ENCODE measurements around the gene CLEC4M. TPM values are rescaled to one million over a fixed set of nuclear protein-coding genes. Genes with fewer than 3 reads are reported as not detected.
"Not testable (repeated sequence)": the region's sequence is repeated elsewhere in the genome, so short reads cannot be mapped to it uniquely, and the experiment has no call there.

Gene CLEC4M
- total RNA-seq, 2 donors from 2014 or later: not detected

- Mint-ChIP-seq H3K27me3 (ENCODE audit: insufficient read depth) (peaks cover 47% of the 10 kb centered on the region), H3K4me3 (no peak overlapping the region), H3K36me3 (ENCODE audit: low read depth) (no peaks in the 10 kb centered on the region), H3K27ac (no peak overlapping the region), H3K4me1 (no peaks in the 10 kb centered on the region), H3K9me3 (peaks cover 43% of the 10 kb centered on the region)
- Histone ChIP-seq H3K9ac (ENCODE audit: extremely low read depth, low read length, poor library complexity, severe bottlenecking) (no peak overlapping the region), H3K27me3 (ENCODE audit: control insufficient read depth, insufficient read depth, low read length, poor library complexity, severe bottlenecking) (peaks cover 8% of the 10 kb centered on the region), H3K4me3 (ENCODE audit: low read length) (no peak overlapping the region), H3K27ac (ENCODE audit: low read depth, low read length) (no peak overlapping the region), H3K36me3 (ENCODE audit: control insufficient read depth, insufficient read depth, low read length) (no peaks in the 10 kb centered on the region), H3K4me1 (ENCODE audit: control insufficient read depth, insufficient read depth, low read length) (no peaks in the 10 kb centered on the region), H3K9me3 (ENCODE audit: control insufficient read depth, low read length) (peaks cover 7% of the 10 kb centered on the region)
- TF ChIP-seq, protein P1, sequence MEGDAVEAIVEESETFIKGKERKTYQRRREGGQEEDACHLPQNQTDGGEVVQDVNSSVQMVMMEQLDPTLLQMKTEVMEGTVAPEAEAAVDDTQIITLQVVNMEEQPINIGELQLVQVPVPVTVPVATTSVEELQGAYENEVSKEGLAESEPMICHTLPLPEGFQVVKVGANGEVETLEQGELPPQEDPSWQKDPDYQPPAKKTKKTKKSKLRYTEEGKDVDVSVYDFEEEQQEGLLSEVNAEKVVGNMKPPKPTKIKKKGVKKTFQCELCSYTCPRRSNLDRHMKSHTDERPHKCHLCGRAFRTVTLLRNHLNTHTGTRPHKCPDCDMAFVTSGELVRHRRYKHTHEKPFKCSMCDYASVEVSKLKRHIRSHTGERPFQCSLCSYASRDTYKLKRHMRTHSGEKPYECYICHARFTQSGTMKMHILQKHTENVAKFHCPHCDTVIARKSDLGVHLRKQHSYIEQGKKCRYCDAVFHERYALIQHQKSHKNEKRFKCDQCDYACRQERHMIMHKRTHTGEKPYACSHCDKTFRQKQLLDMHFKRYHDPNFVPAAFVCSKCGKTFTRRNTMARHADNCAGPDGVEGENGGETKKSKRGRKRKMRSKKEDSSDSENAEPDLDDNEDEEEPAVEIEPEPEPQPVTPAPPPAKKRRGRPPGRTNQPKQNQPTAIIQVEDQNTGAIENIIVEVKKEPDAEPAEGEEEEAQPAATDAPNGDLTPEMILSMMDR (conservative IDR thresholded peaks at IDR 0.05): no peak
- no peak for DNase-seq
- WGBS, 2 experiments (ENCODE audit: insufficient coverage in 1 of 2, insufficient read length in 1 of 2): 65 to 79% methylated on average over 4 to 10 of the region's 10 CpGs
These were observed 52.3 kb downstream of the CLEC4M start for GRCh38 chr19:7815325-7815724.

DNA sequence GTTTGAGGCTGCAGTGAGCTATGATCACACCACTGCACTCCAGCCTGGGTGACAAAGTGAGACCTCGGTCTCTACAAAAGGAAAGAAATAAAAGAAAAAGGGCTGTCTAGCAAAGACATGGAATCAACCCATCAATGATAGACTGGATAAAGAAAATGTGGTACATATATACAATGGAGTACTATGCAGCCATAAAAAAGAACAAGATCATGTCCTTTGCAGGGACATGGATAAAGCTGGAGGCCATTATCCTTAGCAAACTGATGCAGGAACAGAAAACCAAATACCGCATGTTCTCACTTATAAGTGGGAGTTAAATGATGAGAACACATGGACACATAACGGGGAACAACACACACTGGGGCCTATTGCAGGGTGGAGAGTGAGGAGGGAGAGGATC, 53.0 kb downstream of the CLEC4M start:
- Mint-ChIP-seq H3K27me3 (ENCODE audit: insufficient read depth) (peaks cover 50% of the 10 kb centered on the region), H3K9me3 (peaks cover 37% of the 10 kb centered on the region)
- not testable (repeated sequence) for H3K9me3 ChIP-seq (ENCODE audit: control insufficient read depth, low read length); H3K36me3 Mint-ChIP-seq (ENCODE audit: low read depth); H3K4me1 ChIP-seq (ENCODE audit: control insufficient read depth, insufficient read depth, low read length); H3K36me3 ChIP-seq (ENCODE audit: control insufficient read depth, insufficient read depth, low read length); H3K4me1 Mint-ChIP-seq; H3K27ac Mint-ChIP-seq; H3K27ac ChIP-seq (ENCODE audit: low read depth, low read length); H3K4me3 ChIP-seq (ENCODE audit: low read length); H3K4me3 Mint-ChIP-seq; DNase-seq; H3K9ac ChIP-seq (ENCODE audit: extremely low read depth, low read length, poor library complexity, severe bottlenecking)
- H3K27me3 ChIP-seq (ENCODE audit: control insufficient read depth, insufficient read depth, low read length, poor library complexity, severe bottlenecking): peaks cover 13% of the 10 kb centered on the region
- 89 to 93% methylated on average over 2 to 3 of the region's 3 CpGs for WGBS, 2 experiments (ENCODE audit: insufficient coverage in 1 of 2, insufficient read length in 1 of 2)

GRCh38 chr19:7817801-7818200, 54.8 kb downstream of the CLEC4M start:
- Histone ChIP-seq H3K4me3 (ENCODE audit: low read length) (no peak overlapping the region), H3K27me3 (ENCODE audit: control insufficient read depth, insufficient read depth, low read length, poor library complexity, severe bottlenecking) (peaks cover 13% of the 10 kb centered on the region), H3K9ac (ENCODE audit: extremely low read depth, low read length, poor library complexity, severe bottlenecking) (no peak overlapping the region), H3K9me3 (ENCODE audit: control insufficient read depth, low read length) (no peaks in the 10 kb centered on the region), H3K4me1 (ENCODE audit: control insufficient read depth, insufficient read depth, low read length) (no peaks in the 10 kb centered on the region), H3K27ac (ENCODE audit: low read depth, low read length) (no peak overlapping the region), H3K36me3 (ENCODE audit: control insufficient read depth, insufficient read depth, low read length) (no peaks in the 10 kb centered on the region)
- peaks cover 22% of the 10 kb centered on the region for H3K9me3 Mint-ChIP-seq
- no peak for DNase-seq
- H3K27me3 Mint-ChIP-seq (ENCODE audit: insufficient read depth): peaks cover 51% of the 10 kb centered on the region
- H3K4me1 Mint-ChIP-seq: no peaks in the 10 kb centered on the region
- no peaks in the 10 kb centered on the region for H3K36me3 Mint-ChIP-seq (ENCODE audit: low read depth)
- no peak overlapping the region for H3K27ac Mint-ChIP-seq
- TF ChIP-seq, protein P1 (conservative IDR thresholded peaks at IDR 0.05): no peak
- no peak overlapping the region for H3K4me3 Mint-ChIP-seq
- 86 to 88% methylated on average over 1 of the region's 1 CpG for WGBS, 2 experiments (ENCODE audit: insufficient coverage in 1 of 2, insufficient read length in 1 of 2)

GRCh38 chr19:7818806-7819205, 55.8 kb downstream of the CLEC4M start:
- Mint-ChIP-seq H3K4me3 (no peak overlapping the region), H3K9me3 (peaks cover 22% of the 10 kb centered on the region), H3K4me1 (no peaks in the 10 kb centered on the region), H3K36me3 (ENCODE audit: low read depth) (no peaks in the 10 kb centered on the region), H3K27me3 (ENCODE audit: insufficient read depth) (peaks cover 51% of the 10 kb centered on the region), H3K27ac (no peak overlapping the region)
- no peaks in the 10 kb centered on the region for H3K36me3 ChIP-seq (ENCODE audit: control insufficient read depth, insufficient read depth, low read length)
- TF ChIP-seq, protein P1 (conservative IDR thresholded peaks at IDR 0.05): no peak
- DNase-seq: no peak
- H3K4me1 ChIP-seq (ENCODE audit: control insufficient read depth, insufficient read depth, low read length): no peaks in the 10 kb centered on the region
- no peak overlapping the region for H3K27ac ChIP-seq (ENCODE audit: low read depth, low read length)
- no peak overlapping the region for H3K9ac ChIP-seq (ENCODE audit: extremely low read depth, low read length, poor library complexity, severe bottlenecking)
- no peaks in the 10 kb centered on the region for H3K9me3 ChIP-seq (ENCODE audit: control insufficient read depth, low read length)
- peaks cover 13% of the 10 kb centered on the region for H3K27me3 ChIP-seq (ENCODE audit: control insufficient read depth, insufficient read depth, low read length, poor library complexity, severe bottlenecking)
- H3K4me3 ChIP-seq (ENCODE audit: low read length): no peak overlapping the region
- WGBS, 2 experiments (ENCODE audit: insufficient coverage in 1 of 2, insufficient read length in 1 of 2): 87 to 89% methylated on average over 2 of the region's 2 CpGs

Measured in endodermal cell (in vitro differentiated cells).